Upper lobe of left lung (tissue), 4 donors: ENCODE measurements around the gene DSTN.

ENCODE experiments used
- EP300 ChIP-seq, 4 donors: sonication (generic); formaldehyde crosslinking; IDR thresholded peaks; one replicate each; pipeline ENCODE4 v1.5.1; 2017; ENCODE audit warnings: antibody characterized with exemption in 4 of 4, control low read depth in 2 of 4
- POLR2A ChIP-seq, 4 donors: fragments of 450-650 bp; IDR thresholded peaks; one replicate each; pipeline ENCODE4 v1.5.1; 2016 to 2017; ENCODE audit warnings: antibody characterized with exemption in 4 of 4, mild to moderate bottlenecking in 2 of 4

GRCh38 chr20:17628101-17628841, 58.4 kb downstream of the DSTN start:
- TF ChIP-seq POLR2A (IDR thresholded peaks at IDR 0.05) (no peak), EP300 (IDR thresholded peaks at IDR 0.05) (no peak)
